ENCODE results near the gene CRYBG1.

- TF ChIP-seq CTCF (IDR thresholded peaks at IDR 0.05; ENCODE audit: poor library complexity, severe bottlenecking) (no peak), EZH2 (IDR thresholded peaks at IDR 0.05; ENCODE audit: borderline replicate concordance, insufficient read depth, low read length, poor library complexity, severe bottlenecking) (no peak), SMC3 (conservative IDR thresholded peaks at IDR 0.05; ENCODE audit: poor library complexity) (no peak), TAF1 (IDR thresholded peaks at IDR 0.05; ENCODE audit: low read depth) (no peak)
- TF ChIP-seq, protein P1, sequence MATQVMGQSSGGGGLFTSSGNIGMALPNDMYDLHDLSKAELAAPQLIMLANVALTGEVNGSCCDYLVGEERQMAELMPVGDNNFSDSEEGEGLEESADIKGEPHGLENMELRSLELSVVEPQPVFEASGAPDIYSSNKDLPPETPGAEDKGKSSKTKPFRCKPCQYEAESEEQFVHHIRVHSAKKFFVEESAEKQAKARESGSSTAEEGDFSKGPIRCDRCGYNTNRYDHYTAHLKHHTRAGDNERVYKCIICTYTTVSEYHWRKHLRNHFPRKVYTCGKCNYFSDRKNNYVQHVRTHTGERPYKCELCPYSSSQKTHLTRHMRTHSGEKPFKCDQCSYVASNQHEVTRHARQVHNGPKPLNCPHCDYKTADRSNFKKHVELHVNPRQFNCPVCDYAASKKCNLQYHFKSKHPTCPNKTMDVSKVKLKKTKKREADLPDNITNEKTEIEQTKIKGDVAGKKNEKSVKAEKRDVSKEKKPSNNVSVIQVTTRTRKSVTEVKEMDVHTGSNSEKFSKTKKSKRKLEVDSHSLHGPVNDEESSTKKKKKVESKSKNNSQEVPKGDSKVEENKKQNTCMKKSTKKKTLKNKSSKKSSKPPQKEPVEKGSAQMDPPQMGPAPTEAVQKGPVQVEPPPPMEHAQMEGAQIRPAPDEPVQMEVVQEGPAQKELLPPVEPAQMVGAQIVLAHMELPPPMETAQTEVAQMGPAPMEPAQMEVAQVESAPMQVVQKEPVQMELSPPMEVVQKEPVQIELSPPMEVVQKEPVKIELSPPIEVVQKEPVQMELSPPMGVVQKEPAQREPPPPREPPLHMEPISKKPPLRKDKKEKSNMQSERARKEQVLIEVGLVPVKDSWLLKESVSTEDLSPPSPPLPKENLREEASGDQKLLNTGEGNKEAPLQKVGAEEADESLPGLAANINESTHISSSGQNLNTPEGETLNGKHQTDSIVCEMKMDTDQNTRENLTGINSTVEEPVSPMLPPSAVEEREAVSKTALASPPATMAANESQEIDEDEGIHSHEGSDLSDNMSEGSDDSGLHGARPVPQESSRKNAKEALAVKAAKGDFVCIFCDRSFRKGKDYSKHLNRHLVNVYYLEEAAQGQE (IDR thresholded peaks at IDR 0.05; ENCODE audit: borderline replicate concordance), result no peak
These were observed 71.5 kb downstream of the CRYBG1 start for GRCh38 chr6:106431972-106432371.
